GM13976 (cell line): ENCODE results near the gene ABCC1.

Source experiments
- DNase-seq: peaks from one replicate; pipeline ENCODE4 v3.0.0; 2012; ENCODE audit warnings: low spot score
- CTCF ChIP-seq: IDR thresholded peaks from 2 replicates; pipeline ENCODE4 v1.5.1; 2012; ENCODE audit warnings: borderline replicate concordance, mild to moderate bottlenecking; ENCODE audit not compliant: insufficient read depth; ENCODE audit errors: extremely low read depth, missing control alignments, control extremely low read depth
- in situ Hi-C: fragments of 300-500 bp; cut with MboI; formaldehyde crosslinking; loops from one replicate; pipeline ENCODE4 v1.12.0; 2022; ENCODE audit warnings: low sequenced_read_pairs, mixed read lengths, inconsistent platforms; ENCODE audit not compliant: unreplicated experiment

ABCC1 gene

GRCh38 chr16:16073891-16074881, 124.8 kb downstream of the ABCC1 start:
- in situ Hi-C loops, result no loop called here
- DNase-seq, result no peak

DNA sequence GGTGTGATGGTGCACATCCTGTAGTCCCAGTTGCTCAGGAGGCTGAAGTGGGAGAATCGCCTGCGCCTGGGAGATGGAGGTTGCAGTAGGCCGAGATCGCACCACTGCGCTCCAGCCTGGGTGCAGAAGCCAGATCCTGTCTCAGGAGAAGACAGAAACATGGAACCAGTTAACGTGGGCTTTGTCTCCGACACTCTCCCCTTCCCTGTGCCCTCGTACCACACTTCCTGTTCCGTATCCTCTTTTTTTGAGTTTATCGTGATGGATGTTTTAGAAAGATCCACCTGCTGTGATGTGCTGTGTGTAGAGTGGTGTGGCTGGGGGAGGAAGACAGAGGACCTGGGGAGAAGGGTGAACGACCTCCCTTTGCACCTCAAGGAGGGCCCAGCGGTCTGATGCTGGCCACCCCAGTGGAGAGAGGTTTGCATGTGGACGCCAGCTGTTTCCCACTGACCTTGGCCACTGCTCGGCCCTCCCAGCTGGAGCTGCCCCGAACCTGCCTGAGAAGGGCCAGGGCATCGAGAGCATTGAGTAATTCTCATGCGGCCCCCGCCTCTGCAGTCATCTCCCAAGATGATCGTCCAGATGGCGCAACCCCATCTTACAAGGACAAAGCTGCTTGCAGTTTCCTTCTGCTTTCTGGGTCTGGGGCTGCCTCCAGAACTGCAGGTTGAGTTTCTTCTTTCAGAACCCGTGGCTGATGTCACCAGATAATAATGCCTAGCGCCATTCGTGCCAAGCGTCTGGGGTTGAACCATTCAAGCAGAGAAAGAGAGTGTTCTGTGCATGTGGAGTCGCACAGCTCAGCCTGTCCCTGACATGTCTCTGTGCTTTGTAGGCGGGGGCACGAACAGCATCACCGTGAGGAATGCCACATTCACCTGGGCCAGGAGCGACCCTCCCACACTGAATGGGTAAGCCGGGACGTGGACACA, 126.3 kb downstream of the ABCC1 start:
- TF ChIP-seq CTCF, result no peak
- DNase-seq, result no peak
- in situ Hi-C loops, result no loop called here

More at GRCh38 chr16:16073891-16074881, 124.8 kb downstream of the ABCC1 start:
- TF ChIP-seq CTCF, result no peak

DNA sequence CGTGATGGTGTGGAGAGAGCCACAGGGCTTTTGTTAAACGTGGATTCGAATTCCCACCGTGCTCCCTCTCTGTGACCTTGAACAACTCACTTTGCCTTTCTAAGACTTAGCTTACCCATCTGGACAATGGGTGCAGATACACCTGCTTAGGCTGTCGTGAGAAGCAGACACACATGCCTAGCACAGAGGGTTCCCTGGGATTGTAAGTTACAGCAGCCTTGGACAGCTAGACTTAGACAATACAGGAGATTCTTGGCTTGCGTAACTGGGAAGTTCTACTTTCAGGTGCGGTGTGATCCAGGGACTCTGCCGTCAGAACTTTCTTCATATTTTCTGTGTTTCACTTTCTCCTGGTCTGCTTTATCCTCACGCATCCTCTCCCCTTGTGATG, 127.0 kb downstream of the ABCC1 start:
- DNase-seq, result no peak
- in situ Hi-C loops, result no loop called here
- TF ChIP-seq CTCF, result no peak

- no peak for TF ChIP-seq CTCF
- in situ Hi-C loops, result no loop called here
- no peak for DNase-seq
These were observed 131.1 kb downstream of the ABCC1 start for GRCh38 chr16:16080465-16081065.

- DNase-seq, result no peak
- TF ChIP-seq CTCF, result no peak
- in situ Hi-C loops, result no loop called here
These were observed 131.7 kb downstream of the ABCC1 start for GRCh38 chr16:16081141-16081540.

DNA sequence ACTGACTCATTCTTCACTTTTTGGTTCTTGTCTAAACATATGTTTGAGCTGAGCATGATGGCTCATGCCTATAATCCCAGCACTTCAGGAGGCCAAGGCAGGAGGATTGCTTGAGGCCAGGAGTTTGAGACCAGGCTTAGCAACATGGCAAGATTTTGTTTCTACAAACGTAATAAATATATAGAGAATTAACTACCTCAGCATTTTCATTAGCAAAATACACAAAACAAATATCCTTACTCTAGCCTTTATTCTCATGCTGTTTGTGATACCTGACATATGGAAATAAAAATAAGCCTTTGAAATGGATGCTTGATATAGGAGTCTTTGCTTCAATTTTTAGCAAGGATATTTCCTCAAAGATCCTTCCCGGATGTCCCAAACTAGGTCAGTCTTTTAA, 132.8 kb downstream of the ABCC1 start:
- DNase-seq, result no peak
- TF ChIP-seq CTCF, result no peak
- in situ Hi-C loops, result no loop called here
